Measurements from ENCODE around the gene ADRB1.

ADRB1 gene

DNA sequence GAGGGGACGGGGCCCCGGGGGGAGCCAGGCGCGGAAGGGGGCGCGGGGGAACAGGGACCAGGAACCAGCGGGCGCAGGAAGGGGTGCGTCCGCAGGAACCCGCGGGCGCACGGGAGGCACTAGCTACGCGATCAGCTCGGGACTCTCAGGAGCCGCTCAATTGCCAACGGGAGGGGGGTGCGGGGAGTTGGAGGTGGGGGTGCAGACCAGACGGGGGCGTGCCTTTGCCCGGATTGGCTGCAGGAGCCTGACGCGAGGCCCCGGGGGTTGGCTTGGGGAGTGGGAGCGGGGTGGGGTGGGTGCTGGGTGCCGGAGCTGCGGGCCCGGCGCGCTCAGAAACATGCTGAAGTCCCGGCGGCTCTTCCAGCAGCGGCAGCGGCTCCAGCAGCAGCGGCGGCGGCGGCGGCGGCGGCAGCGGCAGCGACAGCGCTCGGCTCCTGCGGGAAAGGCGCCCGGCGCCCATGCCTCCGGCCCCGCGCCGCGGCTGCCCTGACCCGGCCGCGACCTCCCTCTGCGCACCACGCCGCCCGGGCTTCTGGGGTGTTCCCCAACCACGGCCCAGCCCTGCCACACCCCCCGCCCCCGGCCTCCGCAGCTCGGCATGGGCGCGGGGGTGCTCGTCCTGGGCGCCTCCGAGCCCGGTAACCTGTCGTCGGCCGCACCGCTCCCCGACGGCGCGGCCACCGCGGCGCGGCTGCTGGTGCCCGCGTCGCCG, at the start of gene ADRB1:
ADRB1 (plus strand) TSS at position 335 of the 715 bp plus-strand sequence; CDS start at position 602, 267 bp downstream.
- no peak for DNase-seq

GRCh38 chr10:113995201-113995600, 48.5 kb upstream of the ADRB1 start:
- no peak for DNase-seq

DNA sequence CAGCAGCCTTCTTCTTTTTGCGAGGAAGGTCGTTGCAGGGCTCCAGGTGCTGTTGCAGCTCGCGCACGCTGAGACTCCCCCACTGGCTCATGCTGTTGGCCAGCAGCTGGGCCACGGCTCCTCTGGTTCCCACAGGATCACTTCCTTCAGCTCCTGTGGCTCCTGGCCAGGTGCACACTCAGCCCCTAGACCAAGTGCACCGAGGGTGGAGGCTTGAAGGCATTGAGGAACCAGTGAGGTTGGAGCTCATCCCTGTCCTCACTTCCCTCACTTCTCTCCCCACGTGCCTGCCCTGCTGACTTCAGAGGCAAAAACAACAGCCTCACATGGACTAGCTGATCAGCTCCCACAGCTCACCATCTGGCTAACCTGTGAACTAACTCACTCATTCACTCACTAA, 46.2 kb upstream of the ADRB1 start:
- DNase-seq: no peak

- DNase-seq: no peak
Observed at GRCh38 chr10:113999531-113999930, 44.1 kb upstream of the ADRB1 start.

DNA sequence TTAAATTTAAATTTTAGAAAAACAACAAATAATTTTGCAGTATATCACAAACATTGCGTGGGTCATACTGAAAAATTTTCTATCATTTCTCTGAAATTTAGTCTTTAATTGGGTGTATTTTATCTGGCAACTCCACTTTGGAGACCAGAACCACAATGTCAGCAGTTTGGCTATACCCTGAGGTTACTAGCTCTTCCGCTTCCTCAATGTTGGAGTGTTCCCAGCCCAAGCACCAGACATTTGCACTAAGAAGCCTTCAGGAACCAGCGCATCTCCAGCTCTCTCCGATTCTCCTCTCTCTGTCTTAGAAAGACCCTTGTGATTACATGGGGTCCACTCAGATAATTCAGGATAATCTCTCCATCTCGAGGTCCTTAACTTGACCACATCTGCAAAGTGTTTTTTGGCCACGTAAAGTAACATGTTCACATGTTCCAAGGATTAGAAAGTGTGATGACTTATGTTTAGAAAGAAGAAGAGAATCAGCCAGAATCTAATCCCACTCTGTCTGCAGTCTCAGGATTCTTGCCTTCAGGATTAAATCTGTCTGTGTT, 43.1 kb upstream of the ADRB1 start:
- DNase-seq: no peak

DNA sequence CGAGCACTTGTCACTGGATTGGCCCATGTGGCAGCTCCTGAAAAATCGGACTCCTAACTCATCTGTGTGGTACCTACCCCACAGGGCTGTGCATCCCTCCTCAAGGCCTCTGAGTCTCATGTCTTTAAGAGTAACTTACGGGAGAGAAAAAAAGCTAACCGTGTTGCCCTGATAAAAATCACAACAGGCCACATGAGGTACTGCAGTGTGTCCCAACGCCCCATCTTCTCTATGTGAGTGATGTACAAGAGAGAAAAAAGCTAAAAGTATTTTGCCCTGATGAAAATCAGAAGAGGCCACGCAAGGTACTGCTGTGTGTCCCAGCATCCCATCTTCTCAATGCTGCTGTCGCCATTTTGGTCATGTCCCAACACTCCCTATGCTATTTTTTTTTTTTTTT, 41.2 kb upstream of the ADRB1 start:
- DNase-seq: no peak

DNA sequence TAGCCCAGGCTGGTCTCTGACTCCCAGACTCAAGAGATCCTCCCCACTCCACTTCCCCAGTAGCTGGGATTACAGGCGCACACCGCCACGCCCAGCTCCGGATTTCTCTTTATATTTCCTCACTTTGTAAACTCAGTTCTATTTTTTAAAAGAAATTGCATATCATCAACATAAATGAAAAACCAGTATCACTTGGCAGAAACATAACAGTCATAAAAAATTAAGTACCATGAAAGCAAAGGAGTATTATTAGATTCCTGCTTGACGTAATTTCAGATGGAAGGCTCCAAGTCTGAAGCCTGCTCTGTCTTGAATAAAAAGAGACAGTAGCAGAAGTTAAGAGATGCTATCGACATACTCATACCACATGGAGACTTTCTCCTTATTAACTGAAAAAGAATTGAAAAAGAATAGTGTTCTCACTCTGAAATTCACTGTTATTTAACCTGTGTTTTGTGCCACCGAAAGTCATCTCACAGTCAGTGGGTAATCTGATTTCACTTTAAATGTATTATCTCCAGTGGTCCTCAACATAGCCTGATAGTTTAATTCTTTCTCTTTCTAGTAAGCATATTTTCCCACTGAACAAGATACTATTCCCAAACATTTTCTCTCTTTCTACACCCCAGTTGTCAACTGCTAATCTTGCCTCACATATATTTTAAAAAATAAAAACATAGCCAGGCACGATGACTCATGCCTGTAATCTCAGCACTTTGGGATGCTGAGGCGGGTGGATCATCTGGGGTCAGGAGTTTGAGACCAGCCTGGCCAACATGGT, 40.3 kb upstream of the ADRB1 start:
- no peak for DNase-seq

DNA sequence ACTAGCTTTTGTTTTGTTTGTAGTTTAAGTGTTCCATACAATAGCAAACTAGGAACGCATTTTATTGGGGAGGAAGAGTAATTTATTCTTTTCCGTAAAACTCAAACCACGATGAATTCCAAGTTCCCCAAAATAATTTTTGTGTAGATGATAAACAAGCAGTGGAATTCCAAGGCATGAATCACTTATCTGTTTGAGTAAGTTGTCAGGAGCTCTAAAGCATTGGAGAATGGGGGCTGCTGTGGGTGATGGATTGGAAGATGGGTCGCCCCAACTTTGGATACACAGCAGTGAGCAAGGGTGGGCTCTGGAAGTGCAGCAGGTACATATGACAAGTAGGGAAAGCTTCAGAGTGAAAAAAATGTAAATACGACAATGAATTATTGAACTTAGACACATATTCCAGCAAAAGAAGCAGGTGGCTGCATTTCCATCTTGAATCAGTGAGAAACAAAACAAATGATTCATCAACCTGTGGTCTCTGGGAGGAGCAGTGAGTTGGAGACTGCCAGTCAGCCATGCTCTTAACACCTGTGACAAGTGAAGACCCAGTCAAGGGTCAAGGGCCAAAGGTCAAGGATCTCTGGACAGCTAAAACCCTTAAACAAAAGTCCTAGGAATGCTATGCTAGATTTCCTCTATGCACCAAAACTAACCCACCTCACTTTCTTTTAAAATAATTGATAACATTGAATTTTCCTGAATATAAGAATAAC, 34.2 kb upstream of the ADRB1 start:
- DNase-seq: no peak

- no peak for DNase-seq
Observed at GRCh38 chr10:114010316-114010715, 33.4 kb upstream of the ADRB1 start.

- DNase-seq: no peak
Observed at GRCh38 chr10:114012650-114013049, 31.0 kb upstream of the ADRB1 start.

DNA sequence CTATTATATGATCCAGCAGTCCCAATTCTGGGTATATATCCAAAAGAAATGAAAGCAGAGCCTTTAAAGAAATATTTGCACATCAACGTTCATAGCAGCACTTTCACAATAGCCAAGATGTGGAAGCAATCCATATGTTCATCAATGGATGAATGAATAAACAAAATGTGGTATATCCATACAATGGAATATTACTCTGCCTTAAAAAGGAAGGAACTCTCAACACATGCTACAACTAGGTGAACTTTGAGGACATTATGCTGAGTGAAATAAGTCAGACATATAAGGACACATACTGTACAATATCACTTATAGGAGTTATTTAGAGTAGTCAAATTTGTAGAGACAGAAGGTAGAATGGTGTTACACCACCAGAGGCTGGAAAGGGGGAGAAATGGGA, 28.0 kb upstream of the ADRB1 start:
- DNase-seq: no peak

GRCh38 chr10:114017271-114017670, 26.4 kb upstream of the ADRB1 start:
- no peak for DNase-seq

DNA sequence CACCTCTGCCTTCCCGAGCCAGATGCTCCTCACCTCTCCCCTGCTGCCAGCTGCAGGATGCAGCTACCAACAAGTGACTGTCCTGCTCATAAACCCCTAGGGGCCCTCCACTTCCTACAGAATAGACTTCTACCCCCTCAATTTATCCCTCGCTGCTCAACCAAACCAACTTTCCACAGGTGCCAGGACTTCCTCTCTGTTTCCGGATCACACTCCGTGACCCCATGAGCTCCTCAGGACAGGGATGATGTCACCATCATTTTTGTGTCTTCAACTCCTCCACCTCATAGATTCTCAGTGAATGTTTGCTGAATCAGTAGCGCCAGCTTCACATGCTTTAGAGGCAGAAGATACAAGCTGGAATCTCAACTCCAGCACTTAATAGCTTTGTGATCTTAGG, 25.8 kb upstream of the ADRB1 start:
- no peak for DNase-seq

GRCh38 chr10:114019226-114019625, 24.4 kb upstream of the ADRB1 start:
- DNase-seq: no peak

GRCh38 chr10:114021154-114021553, 22.5 kb upstream of the ADRB1 start:
- no peak for DNase-seq

GRCh38 chr10:114021717-114022680, 21.7 kb upstream of the ADRB1 start:
- DNase-seq: no peak

DNA sequence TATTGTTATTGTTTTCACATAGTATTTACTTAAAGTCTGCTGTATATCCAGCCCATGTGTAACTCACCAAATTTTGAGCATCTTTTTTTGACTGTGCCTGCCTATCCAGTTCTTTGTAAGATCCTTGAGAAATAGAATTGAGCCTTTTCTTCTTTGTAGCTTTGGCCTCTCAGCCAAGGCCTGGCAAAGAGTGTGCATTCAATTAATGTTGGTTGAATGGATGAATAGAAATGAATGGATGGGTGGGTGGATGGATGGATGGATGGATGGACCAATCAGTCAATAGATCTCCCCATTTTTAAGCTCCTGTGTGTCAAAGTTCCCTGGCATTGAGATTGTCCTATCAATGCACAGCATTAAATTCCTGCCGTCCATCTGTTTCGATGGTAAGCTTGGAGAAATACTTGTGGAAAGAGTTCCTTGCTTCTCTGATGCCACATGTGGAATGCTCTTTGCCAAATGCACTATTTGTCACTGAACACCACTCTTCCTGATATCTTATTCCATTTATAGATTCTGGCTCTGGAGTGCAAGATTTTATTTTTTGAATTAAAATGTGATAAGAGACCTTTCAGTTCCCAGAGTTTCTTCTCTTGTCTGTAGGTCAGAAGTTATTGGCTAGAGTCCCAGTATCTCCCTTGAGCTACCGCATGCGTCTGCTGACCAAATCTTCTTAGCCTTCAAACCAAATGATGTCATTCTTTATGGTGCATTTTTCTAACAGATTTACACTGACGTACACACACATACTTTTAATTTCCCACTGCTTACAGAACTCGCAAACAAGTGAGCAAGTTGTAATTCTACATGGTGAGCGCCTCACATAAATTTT, 20.7 kb upstream of the ADRB1 start:
- no peak for DNase-seq

DNA sequence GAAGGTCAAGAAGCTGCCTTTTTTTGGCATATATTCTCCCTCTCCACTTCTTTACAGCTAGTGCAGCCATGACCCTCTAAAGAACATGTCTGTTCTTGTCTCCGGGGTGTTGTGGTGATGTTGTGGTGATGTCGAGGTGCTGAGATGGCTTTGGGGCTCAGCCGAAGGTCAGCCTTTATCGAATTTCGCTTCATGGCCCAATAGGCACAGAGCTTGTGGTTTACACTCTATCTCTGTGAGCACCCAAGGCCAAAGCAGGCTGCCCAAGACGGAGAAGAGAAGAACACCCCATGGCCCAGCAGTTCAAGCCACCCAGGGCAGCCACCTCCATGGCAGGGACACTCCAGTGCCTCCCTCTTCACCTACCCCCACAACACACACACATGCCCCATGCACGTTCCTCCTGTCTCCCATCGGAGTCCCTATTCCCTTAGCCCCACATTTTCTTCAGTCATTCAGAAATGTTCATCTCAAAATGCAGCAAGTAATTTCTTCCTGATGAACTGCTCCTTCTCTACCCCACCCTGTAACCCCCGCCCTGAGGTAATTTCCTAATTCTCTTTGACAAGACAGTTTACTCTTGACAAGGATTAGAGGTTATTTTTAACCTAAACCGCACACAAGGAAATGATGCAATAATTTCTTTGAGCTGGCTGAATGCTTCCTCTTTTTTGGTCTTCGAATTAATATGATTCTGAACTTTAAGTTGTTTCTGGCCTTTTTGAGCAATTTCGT, 18.6 kb upstream of the ADRB1 start:
- no peak for DNase-seq

GRCh38 chr10:114025611-114026130, 18.0 kb upstream of the ADRB1 start:
- DNase-seq: no peak
